ENCODE measurements around the gene SLC16A3.
"Not testable (repeated sequence)": the region's sequence is repeated elsewhere in the genome, so short reads cannot be mapped to it uniquely, and the experiment has no call there.

The SLC16A3 gene

DNA sequence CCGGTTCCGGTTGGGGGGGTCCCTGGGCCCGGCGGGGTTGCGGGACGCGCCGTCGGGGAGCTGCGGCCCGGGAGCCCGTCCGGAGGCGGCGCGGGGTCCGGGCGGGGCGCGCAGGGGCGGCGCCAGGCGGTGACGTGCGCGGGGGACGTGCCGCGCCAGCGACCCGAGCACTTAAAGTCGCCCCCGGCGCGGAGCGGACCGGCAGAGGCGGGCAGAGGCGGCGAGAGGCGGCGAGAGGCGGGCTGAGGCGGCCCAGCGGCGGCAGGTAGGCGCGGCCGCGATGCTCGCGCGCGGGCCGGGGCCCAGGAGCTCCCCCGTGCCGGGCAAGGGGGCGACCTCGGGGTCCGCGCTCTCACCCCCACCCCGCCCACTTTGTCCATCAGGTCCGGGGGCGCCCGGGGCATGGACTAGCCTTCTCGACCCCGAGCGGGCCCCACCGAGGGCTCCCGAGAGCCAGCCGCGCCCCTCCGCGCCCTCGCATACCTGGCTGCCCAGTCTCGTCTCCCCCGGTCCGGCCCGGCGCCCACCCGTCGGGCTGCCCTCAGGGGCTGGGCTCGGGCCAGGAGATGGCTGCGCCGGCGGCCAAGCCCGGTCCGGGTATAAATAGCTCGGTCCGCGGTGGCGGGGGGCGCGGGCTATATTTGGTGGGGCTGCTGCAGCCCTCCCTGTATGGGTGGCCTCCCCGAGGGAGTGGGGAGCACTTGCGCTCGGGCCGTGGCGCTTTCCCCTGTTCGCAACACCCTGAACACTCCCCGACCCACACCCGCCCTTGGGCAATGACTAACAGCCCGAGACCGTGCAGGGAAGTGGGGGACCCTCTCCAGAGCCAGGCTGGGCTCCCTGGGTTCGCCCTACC, at the start of gene SLC16A3:
SLC16A3 (plus strand) TSS at position 201 of the 856 bp plus-strand sequence. CDS start 6,967 bp downstream, outside the sequence.
- peak; percentile 66 to 69 for DNase-seq

DNA sequence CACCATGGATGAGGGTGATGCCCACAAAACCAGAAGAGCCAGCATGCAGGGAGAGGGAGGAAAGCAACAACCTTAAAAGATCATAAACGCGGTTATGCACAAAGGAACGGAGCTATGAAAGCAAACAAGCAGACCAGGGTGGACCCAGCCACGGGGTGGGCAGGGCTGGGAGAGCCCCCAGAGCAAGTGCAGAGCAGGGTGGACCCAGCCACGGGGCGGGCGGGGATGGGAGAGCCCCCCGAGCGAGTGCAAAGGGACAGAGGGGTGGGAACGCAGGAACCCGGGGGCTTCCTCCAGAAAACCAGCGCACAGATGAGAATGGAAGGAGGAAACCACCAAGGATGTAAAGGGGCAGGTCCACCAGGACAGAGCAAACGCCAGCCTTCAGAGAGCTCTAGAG, 49.4 kb upstream of the SLC16A3 start:
- no peak for DNase-seq

DNA sequence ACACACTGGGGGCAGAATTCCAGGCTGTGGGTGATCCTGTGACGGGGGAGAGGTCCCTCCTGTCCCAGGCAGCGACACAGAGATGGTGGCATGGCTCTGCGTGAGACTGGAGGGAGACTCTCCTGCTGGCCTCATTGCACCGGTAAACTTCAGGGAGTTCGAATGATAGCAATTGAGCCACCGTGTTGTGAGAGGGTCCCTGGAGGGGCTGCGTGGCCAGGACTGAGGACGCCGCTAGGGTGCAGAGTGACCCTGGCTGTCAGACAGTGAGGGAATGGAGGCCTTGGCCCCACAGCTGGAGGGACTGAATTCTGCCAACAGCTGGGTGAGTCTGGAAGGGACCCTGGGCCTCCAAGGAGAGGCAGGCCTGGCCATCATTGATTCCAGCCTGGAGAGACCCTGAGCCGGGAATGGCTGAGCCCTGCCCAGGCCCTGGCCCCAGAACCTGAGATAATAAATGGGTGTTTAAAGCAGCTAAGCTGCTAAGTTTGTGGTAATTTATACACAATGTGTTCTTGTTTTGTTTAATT, 48.8 kb upstream of the SLC16A3 start:
- no peak for DNase-seq

DNA sequence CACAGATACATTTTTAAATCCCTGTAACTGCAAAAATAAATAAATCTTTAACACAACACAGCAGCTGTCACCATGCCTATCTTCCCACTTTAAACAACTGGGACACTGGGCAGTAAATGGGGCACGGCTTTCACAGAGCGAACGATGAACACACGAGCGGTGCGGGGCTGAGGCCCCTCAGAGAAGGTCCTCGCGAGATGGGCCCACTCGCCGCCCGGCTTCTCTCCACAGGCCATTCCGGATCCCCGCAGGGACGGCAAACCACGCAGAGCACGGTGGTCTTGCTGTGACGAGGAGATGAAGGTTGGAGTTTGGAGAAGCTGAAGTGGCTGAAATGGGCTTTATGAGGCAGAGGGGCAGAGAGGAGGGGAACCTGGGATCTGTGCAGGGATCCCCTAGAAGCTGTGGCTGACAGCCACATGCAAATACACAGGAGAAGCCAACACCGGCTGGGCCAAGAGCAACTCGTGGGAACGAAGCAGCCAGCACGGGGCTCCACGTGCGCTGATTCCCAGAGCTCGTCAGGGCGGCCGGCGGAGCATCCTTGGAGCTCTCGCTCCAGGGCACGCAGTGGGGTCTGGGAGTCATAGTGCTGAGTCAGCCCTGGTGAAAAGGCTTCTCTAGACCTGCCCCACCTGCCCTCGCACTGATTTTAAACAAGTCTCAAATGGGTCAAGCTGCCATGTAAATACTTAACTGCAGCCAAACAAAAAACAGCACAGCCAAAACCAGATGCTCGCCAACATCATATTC, 47.9 kb upstream of the SLC16A3 start:
- no peak for DNase-seq

DNA sequence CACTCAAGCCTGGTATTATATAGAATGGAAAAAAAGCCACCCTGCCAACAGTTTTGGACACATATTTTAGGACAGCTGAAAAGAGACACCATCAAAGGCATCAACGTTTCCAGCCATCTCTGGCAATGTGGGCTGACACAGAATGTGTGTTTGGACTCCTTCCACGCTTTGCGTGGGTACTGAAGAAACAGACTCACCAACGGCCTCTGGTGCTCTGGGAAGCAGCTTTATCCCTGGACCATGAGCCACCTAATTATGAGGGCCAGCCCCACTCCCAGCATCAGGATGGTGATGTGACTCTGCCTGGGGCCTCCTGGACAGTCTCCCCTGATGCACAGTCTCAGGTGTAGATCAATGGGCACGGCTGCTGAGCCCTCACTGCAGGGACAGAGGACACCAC, 44.1 kb upstream of the SLC16A3 start:
- no peak for DNase-seq

DNA sequence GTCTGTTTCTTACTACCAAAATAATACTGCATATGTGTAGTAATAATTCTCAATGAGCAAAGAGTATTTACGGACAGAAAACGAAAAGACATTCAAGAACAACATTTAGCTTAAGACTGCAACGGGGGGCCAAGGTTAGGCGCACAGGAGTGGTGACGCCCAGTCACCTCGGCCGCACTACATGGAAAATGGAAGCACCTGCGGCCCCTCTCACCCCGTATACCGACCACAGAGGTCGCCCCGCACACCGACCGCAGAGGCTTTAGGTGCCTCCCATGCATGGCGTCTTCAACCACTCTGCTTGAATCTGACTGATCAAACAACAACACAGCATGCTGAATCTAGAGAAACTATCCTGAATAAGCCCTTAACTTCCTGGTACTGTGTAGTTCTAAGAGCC, 42.6 kb upstream of the SLC16A3 start:
- no peak for DNase-seq

DNA sequence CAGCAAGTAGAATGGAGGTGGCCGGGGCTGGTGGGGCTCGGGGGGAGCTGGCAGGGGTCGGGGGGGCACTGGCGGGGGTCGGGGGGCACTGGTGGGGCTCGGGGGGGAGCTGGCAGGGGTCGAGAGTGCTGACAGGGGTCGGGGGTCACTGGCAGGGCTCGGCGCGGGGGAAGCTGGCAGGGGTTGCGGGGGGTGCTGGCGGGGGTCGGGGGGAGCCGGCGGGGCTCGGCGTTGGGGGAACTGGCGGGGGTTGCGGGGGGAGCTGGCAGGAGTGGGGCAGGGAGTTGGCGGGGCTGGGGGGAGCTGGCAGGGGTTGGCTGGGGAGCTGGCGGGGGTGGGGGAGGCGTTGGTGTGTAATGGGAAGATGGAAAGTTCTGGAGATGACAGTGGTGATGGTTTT, 41.3 kb upstream of the SLC16A3 start:
- DNase-seq, result no peak

DNA sequence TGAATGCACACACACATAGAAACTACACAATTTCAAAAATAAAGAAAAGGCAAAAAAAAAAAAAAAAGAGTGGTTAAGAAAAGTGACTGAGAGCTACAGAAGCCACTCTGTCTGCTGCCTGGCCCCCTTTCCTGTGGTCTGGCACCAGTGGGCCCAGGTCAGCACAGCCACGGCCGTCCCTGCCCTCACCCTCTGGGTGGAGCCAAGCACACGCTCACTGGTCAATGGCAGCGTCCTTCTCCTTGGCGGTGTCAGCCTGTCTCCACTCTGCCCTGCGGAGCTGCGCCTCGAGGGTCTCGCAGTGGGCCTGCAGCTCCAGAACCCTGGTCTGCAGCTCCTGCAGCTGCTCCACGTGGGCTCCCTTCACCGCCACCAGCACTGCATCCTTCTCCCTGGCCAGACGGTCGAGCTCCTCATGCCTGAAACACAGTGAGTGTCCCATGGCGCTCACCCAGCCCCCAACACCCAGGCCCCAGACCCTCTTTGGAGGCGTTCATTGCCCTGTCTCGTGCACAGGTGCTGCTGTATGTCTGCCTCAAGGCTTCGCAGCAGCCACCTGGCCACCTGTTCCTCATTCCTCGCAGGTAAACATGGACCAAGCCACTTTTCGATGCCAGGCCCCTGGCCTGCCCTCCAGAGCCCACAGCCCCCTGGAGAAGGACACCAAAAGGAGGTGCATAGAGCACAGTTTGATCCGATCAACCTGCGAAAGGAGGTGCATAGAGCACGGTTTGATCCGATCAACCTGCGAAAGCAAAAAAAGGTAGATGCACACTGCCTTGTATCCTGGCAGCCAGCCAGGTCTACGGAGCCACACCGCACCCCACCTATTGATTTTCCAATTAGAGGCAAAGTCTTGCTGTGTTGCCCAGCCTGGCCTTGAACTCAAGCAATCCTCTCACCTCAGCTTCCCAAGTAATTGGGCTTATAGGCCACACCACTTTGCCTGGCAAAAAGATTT, 40.6 kb upstream of the SLC16A3 start:
- DNase-seq, result no peak

DNA sequence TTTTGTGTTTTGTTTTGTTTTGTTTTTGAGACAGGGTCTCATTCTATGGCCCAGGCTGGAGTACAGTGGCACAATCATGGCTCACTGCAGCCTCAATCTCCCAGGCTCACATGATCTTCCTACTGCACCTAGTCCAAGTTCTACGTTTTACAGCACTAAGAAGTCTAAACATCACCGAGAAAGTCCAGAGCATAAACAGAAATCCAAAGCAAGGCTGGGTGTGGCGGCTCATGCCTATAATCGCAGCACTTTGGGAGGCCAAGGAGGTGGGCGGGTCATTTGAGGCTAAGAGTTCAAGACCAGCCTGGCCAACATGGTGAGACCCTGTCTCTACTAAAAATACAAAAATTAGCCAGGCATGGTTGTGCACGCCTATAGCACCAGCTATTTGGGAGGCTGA, 35.8 kb upstream of the SLC16A3 start:
- not testable (repeated sequence) for DNase-seq

DNA sequence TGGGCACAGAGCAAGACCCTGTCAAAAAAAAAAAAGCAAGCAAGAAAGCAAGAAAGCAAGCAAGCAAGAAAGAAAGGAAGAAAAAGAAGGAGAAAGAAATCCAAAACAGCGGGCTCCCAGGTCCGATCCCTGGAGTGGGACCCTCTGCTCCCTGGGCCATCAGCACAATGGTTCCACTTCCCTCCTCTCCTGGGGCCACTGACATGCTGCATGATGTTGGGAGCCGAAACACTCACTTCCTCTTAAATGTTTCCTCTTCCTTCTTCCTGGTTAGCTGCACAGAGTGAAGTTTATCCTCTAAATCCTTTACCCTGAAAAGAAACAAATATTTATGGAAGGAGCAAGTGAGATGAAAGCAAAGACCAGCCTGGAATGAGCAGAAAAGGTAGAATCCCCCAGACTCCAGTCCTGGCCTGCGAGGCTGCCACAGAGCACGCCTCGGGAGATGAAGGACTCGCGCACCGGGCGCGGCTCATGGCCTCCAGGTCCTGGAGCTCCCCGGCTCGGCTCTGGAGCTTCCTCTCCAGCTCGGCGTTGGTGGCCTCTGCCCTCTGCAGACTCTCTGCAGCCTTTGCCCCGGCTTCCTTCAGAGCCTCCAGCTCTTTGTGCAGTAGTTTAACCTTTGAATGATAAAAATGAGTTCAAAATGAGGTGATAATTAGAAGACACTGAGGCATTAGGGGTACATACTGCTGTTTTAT, 35.2 kb upstream of the SLC16A3 start:
- no peak for DNase-seq

DNA sequence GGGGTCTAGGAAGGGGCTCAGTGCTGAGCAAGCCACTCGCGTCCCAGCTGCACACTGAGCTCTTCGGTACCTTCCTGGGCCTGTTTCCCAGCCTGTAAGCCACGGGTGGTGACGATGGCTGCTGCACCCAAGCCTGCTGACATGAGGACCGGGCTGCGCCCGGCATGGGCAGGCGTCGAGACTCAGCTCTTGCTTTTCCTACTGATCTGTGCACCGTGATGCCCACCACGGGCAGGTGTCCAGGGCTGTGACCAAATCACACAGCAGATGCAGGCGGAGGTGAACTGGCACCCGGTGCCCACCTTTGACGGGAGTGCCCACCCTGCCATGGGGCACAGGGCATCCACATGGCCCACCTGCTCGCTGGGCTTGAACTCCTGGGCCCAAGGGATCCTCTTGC, 34.1 kb upstream of the SLC16A3 start:
- no peak for DNase-seq

DNA sequence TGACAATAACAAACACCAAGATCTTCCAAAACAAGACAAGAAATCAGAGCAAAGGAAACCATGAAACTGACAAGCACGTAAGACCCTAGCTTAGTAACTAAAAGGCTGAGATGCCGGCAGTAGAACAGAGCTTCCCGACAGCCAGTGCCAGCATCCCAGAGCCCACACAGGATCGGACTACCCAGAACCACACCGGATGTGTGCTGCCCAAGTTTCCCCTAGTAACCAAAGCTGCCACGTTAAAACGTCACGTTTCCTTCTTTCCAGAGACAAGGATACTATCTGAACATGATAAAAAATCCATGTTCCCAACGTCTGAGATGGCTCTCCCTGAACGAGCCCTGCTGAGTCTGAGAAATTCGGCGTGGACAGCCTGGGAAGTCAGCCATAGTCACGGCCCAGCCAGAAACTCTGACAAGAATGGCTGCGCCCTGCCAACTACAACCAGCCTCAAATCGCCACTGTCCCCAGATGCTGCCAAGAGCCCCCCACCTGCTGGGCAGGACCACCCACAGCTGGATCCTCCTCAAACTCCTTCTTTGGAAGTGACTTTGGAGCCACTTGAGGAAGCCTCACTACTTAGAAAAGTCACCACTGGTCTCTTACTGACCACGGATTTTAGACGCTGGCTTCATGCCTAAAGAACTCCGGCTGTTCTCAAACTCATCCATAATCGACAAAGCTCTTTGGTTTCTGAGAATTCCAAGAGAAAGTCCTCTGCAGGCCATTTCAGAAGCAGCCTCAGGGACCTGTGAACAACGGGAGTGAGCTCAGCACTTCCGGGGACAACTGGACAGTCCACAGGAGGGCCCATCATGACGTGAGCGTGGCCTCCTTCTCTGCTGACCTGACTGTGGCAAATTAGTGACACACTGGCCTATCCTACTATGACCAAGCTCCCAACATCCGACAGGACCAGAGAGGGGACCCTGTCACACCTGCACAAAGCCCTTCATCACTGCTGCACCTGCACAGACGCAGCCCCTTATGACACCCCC, 32.9 kb upstream of the SLC16A3 start:
- no peak for DNase-seq

DNA sequence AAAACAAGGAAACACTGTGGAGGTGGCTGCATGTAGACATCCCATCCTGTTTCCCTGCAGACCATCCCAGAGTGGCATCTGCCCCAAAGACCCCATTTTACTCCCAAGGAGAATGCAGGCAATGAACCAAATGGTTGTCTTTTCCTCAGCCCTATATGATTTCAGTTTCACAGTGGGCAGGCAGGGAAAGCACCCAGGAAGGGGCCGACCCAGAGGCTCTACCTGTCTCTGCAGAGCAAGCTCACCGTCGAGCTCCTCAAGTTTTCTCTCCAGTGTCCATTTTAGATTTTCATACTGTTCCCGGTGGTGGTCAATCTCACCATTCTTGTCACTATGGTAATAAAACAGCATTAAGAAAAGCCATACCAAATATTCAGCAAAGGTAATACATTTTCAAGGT, 30.8 kb upstream of the SLC16A3 start:
- DNase-seq, result no peak

DNA sequence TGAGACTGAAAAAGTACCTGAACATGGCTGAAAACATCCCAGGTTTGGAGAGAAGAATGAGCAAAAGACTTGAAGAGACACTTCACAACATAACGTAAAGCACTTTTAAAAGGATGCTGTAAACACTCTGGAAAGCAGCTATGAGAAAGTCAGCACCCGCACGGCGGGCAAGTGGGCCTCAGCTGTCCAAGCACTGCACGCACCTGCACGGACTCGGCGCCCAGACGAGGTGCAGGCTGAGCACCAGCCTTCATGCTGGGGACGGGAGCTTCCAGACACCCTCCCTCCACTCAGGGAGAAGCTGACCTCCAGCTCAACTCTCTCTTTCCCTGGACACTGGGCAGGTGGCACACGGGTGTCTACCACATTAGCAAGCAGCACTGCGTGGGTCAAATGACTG, 29.3 kb upstream of the SLC16A3 start:
- DNase-seq, result no peak

DNA sequence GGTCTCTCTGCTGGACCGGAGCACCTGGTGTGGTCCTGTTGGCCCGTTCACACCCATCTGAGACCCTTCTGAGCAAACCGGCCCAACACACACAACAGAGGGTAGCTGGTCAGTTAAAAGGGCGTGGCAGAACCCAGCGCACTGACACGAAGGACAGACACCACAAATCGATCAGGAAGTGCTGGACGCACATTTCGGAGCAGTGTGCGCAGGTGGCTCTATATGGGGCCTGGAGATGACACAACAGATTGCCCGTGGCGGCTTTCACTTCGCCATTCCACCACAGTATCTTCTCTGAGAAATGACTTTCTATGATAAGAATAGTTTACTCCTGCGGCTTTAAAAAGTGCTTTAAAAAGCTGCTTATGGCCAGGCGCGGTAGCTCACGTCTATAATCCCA, 28.7 kb upstream of the SLC16A3 start:
- DNase-seq, result no peak

DNA sequence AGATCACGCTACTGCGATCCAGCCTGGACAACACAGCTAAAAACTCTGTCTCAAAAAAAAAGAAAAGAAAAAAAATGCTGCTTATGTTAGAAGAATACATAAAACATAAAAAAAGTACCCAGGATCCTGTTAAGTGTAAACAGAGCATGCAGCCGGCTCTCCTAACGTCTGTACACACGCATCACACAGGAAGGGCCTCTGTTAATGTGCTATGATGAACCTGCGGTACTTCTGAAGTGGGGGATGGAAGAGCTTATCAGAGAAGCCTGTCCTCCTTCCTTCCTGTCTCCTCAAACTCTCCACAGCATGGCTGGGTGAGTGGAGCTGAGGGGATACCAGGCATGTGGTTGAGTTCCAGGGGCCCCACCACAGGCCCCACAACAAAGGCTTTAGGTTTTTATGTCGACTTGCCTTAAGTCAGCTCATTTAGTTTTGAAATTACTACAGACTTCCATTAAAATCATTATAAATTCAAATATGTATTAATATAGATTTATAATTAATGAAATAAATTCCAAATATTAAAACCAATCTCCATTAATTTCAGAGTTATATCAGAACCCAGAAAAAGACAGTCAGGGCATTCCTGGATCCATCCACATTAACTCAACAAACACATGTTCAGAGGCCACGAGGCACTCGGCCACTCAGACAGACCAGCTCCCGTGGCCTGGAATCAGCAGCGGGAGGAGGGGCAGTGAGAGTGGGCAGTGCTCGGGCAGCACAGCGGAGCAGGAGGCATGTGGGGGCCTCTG, 27.9 kb upstream of the SLC16A3 start:
- DNase-seq, result peak; percentile 30 to 62

DNA sequence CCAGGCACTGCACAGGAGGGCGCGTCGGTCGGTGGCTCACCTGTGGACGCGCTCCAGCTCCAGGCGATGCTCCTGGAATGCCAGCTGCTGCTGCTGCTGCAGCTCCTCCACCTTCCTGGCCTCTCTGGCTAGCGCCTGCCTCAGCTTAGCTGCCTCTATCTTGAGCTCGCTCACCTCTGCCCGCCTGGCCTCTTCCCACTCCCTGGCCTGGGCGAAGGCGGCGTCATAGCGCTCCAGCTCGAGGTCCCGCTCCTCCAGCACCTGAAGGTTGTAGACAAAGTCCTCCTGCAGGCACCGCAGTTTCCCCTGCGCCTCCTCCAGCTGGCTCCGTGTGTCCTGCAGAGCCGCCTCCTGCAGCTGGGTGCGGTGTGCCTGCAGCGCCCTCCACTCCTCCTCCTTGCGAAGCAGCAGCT, 27.3 kb upstream of the SLC16A3 start:
- DNase-seq, result no peak

DNA sequence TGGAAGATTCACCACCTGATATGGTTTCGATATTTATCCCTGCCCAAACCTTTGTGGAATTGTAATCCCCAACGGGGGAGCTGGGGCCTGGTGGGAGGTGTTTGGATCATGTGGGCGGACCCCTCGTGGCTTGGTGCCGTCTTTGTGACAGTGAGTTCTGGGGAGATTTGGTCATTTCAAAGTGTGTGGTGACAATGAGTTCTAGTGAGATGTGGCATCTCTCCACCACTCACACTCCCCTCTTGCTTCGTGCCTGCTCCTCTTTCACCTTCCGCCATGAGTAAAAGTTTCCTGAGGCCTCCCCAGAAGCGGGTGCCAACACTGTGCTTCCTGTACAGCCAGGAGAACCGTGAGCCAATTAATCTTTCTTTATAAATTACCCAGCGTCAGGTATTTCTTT, 25.9 kb upstream of the SLC16A3 start:
- DNase-seq, result peak in 1 of 2 experiments; percentile 69

DNA sequence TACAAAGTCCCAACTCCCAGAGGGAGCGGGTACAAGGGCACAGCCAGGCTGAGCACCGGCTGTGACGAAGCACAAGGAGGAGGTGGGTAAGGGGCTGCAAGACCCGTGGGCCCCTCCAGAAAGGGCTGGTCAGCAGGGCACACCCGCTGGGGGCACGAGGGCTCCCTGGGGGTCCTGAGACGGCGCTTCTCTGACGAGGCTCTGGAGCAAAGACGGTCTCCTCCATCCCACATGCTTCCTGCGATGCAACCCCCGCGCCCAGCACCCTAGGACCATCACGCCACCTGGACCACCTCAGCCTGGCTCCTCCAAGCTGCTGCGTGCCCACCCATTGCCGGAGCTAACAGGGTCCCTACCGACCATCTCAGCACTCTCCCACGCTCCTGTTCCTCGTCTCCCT, 24.9 kb upstream of the SLC16A3 start:
- no peak for DNase-seq

Measured in stimulated activated CD4-positive, alpha-beta T cell treated with anti-CD3 and anti-CD28 coated beads, Interleukin-4, amount 100 ng/mL, for 4 hours (primary cell).